NCI-H510A treated with DMSO at 0.1 percent for 48 hours (cell line): ENCODE measurements around the gene BARX2.

Source experiments
- DNase-seq: peaks from one replicate; lab custom pipeline; 2025; lab: John Stamatoyannopoulos, UW

Gene BARX2

GRCh38 chr11:129440028-129440713, 64.5 kb downstream of the BARX2 start:
- DNase-seq, result peak; percentile 24

GRCh38 chr11:129442171-129442570, 66.5 kb downstream of the BARX2 start:
- no peak for DNase-seq

- DNase-seq, result no peak
Measured at GRCh38 chr11:129443276-129443675, 67.6 kb downstream of the BARX2 start.

GRCh38 chr11:129444274-129444673, 68.6 kb downstream of the BARX2 start:
- DNase-seq, result no peak

- DNase-seq, result no peak
Measured at GRCh38 chr11:129445226-129445625, 69.6 kb downstream of the BARX2 start.

GRCh38 chr11:129446572-129446971, 70.9 kb downstream of the BARX2 start:
- DNase-seq, result no peak

- DNase-seq, result no peak
Measured at GRCh38 chr11:129447654-129448239, 72.1 kb downstream of the BARX2 start.

- DNase-seq, result no peak
Measured at GRCh38 chr11:129451524-129451923, 75.9 kb downstream of the BARX2 start.

GRCh38 chr11:129453293-129453721, 77.7 kb downstream of the BARX2 start:
- DNase-seq, result no peak

- no peak for DNase-seq
Measured at GRCh38 chr11:129455101-129455500, 79.5 kb downstream of the BARX2 start.

GRCh38 chr11:129455756-129456655, 80.4 kb downstream of the BARX2 start:
- DNase-seq, result no peak

GRCh38 chr11:129457321-129457720, 81.7 kb downstream of the BARX2 start:
- peak; percentile 81 for DNase-seq

GRCh38 chr11:129458278-129458677, 82.6 kb downstream of the BARX2 start:
- DNase-seq, result no peak

GRCh38 chr11:129458756-129459535, 83.3 kb downstream of the BARX2 start:
- DNase-seq, result peak; percentile 93

- peak; percentile 95 for DNase-seq
Measured at GRCh38 chr11:129460714-129461113, 85.1 kb downstream of the BARX2 start.

- DNase-seq, result no peak
Measured at GRCh38 chr11:129484068-129484467, 108.4 kb downstream of the BARX2 start.

GRCh38 chr11:129489249-129489648, 113.6 kb downstream of the BARX2 start:
- no peak for DNase-seq

GRCh38 chr11:129490004-129490403, 114.4 kb downstream of the BARX2 start:
- DNase-seq, result no peak

- DNase-seq, result no peak
Measured at GRCh38 chr11:129493746-129494145, 118.1 kb downstream of the BARX2 start.
